GM21717 (cell line): ENCODE results near the gene HOXA6.

ENCODE experiments used
- ATAC-seq: cut with Tn5 transposase; IDR thresholded peaks from one replicate; pipeline ENCODE4 v1.9.1; 2021; ENCODE audit warnings: mild to moderate bottlenecking, moderate library complexity; ENCODE audit not compliant: unreplicated experiment

HOXA6 gene

DNA sequence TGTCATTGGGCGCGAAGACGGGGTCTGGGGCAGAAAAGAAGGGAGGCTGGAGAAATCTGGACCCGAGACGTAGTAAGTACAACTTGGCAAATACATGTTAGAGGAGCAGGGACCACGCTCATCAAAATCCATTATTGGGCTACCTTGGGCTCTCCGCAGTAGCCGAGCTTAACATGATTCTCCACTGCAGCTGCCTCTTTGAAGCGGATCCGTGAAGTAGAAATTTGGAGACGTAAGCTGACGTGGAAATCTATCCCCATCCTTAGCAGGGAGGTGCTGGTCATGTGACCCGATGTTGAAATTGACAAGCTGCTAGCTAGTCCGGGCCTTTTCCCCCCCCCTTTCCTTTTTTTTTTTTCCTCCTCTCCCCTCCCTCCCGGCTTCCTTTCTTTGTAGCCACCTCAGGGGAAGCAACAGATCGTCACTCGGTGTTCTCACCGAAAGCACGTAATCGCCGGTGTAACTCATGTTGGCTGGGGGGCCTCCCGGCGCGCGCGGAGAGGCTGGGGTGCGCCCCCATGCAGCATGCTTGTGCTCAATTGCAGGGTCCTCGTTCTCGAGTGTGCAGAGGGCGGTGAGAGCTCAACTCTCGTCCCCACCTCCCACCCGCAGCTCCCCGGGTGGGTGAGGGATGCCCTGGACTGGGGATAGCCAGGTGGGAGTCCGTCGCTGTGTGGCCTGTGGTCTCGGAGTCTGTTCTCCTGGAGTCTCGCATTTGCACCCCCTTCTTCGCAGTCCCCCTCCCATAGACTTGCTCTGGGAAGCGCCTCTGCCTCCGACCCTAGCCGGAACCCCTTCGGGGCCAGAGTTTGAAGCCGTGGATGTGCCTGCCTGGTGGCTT, 37.7 kb upstream of the HOXA6 start, which contains the start of gene HOXA11:
Gene HOXA11 (minus strand): TSS at position 220 of the 841 bp plus-strand sequence. CDS start 88 bp downstream, at position 132.
- ATAC-seq, result no peak

DNA sequence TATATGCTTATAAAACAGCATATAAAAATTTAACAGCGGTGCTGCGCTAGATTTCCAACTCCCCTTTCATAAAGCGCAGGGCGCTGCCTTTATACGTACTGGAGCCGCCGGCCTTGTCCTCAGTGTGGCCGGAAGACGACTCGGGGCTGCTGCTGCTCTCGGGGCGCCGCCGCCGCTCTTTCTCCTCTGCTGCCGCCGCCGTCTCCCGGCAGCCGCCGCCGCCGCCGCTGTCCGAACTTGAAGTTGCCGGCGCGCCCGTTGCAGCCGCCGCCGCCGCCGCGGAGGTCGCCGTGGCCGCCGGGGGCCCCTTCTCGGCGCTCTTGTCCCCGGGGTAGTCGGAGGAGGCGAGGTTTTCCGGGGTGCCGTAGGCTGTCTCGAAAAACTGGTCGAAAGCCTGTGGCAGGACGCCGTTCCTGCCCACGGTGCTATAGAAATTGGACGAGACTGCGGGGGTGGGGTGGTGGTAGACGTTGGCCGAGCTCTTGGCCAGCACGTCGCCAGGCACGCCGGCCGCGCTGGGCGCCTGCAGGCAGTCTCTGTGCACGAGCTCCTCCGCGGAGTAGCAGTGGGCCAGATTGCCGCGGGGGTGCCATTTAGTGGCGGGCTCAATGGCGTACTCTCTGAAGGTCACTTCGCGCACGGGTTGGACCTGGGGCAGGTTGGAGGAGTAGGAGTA, 36.9 kb upstream of the HOXA6 start:
- ATAC-seq, result no peak

- ATAC-seq, result no peak
These were observed 36.2 kb upstream of the HOXA6 start for GRCh38 chr7:27183682-27184336.

DNA sequence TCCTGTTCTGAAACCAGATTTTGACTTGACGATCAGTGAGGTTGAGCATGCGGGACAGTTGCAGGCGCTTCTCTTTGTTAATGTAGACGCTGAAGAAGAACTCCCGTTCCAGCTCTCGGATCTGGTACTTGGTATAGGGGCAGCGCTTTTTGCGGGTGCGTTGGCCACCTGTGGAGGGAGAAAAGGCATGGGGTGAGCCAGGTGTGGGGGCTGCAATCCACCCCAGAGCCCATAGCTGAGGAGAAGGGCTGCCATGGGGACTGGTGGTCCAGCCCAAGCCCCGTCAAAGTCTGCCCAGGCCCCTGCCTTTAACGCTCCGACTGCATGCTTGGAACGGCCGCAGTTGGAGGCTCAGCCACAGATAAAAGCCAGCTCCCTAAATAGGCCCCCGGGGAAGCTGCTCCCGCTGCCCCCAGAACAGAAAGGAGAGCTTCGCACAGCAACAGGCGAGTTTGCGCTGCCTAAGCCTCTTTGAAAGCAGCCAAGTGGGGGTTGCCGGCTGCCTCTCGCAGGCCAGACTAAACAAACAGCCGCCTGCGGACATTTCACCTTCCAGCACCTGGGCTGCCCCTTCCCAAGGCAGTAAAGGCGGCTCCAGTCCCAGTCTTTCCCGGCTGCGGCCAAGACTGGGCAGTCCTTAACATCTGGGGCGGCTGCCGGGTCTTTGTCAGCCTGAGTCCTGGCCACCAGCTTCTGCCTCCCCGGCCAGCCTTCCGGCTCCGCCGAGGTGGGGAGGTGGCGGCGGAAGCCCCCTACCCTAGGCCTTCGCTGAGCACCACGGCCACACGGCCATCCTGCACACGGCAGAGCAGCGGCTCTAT, 35.5 kb upstream of the HOXA6 start:
- no peak for ATAC-seq

DNA sequence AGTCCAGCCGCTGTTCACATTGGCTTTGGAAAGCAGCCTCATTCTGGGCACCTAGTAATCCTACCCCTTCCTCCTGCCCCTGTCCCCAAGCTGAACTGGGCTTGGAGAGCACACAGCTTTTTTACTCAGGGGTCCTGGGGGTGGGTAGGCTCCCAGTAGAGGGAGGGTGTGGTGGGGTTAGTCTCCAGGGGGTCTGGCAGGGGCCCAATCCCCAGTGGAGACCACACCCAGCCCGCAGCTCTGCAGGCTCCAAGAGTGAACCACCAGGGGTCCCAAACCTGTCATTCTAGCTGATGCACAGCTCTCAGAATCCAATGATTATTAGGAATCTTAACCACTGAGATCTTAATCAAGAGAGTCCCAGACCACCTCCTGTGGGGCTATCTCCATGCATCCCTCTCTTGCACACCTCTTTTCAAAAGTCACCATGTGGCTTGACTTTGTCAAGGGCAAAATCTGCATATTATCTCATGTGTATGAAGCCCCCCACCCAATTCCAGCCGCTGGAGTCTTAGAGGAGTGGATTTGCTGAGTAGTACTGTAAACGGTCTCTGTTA, 34.8 kb upstream of the HOXA6 start:
- ATAC-seq, result no peak

- no peak for ATAC-seq
These were observed 34.3 kb upstream of the HOXA6 start for GRCh38 chr7:27181795-27182275.

- no peak for ATAC-seq
These were observed 33.2 kb upstream of the HOXA6 start for GRCh38 chr7:27180431-27181420.

GRCh38 chr7:27179503-27180430, 32.2 kb upstream of the HOXA6 start:
- ATAC-seq, result no peak

DNA sequence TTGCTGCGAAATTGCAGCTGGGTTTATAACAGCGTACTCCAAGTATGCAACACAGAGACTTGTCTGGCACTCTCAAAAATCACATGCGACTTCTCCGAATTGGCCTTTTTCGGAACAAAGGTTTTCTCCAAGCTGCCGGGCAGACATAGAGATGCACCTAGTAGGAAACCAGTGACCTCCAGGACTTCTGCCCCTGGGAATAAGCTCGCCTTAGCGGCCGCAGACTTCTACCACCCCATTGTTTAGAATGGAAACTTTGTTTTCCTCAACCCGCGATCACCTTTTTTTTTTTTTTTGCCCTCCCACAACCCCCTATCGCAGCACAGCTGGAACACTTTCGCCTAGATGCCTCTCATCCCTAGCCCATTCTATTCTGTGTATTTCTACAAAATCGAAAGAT, 31.5 kb upstream of the HOXA6 start:
- ATAC-seq, result no peak

GRCh38 chr7:27178366-27178765, 30.8 kb upstream of the HOXA6 start:
- ATAC-seq, result no peak

DNA sequence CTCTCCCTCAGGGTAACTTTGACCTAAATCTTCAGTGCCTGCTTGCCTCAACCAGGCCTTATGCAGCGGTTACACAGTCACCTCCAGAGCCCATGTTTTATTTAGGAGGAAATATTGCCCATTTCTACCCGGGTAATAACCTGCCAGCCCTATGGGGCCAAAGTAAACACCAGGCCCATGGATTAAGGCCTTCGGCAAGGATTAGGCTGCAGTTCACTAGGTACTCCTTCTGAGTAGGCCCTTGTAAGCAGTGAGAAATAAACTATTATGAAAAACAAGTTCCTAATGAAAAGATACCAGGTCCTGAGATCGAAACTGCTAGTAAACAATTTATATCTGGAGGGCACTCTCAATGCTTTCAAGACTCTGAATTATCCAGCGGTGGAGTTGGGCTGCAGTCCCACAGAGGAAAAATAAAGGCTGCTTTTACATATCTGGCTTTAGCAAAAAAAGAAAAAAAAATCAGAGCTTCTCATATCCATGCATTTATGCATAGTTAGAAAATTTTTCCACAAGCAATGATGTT, 30.3 kb upstream of the HOXA6 start:
- no peak for ATAC-seq

GRCh38 chr7:27176962-27177794, 29.6 kb upstream of the HOXA6 start:
- ATAC-seq, result no peak

DNA sequence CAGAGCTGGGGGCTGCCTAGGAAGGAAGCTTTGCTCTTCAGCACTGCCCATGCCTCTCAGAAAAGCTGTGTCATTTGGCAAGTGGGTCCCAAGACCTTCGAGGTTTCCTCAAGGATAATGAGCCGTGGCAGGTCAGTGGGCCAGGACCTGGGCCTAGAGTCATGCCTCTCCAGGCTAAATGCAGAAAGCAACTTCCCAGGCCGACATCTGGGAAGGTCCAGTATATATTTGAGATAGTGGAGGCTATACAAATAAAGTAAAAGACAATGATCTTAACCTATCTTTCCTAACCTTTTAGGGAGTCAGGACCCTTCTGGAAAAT, 28.9 kb upstream of the HOXA6 start:
- no peak for ATAC-seq

GRCh38 chr7:27175626-27176523, 28.3 kb upstream of the HOXA6 start:
- no peak for ATAC-seq

- no peak for ATAC-seq
These were observed 27.5 kb upstream of the HOXA6 start for GRCh38 chr7:27174874-27175625.
